IMR-90 (cell line): ENCODE results near the gene ADPRS. TPM values are rescaled to one million over a fixed set of nuclear protein-coding genes. Genes with fewer than 3 reads are reported as not detected.

Source experiments
- ATAC-seq: fragments of 200-7000 bp; cut with Tn5 transposase; 2 replicates; pipeline ENCODE4 v1.9.1; 2020; ENCODE audit warnings: low read depth, mild to moderate bottlenecking, moderate library complexity
- BruUV-seq: library from RNA; stranded (reverse); fragments of 400-500 nt; replicated peaks from 2 replicates; lab custom pipeline; 2021; lab: Mats Ljungman, UMichigan
- CTCF ChIA-PET: fragments of 300-600 bp; formaldehyde crosslinking; extraction: SDS; loops from one replicate; lab custom pipeline; 2021; ENCODE audit warnings: antibody characterized with exemption; lab: Yijun Ruan, JAX
- POLR2A ChIA-PET: fragments of 300-600 bp; sonication (Branson Sonifier 250); formaldehyde crosslinking; loops from one replicate; lab custom pipeline; 2022; ENCODE audit warnings: antibody characterized with exemption; ENCODE audit not compliant: unreplicated experiment; lab: Charles Lee
- DNase-seq: peaks from one replicate; pipeline ENCODE4 v3.0.0; 2013
- H2AFZ ChIP-seq: replicated peaks from 2 replicates; pipeline ENCODE3; 2013; ENCODE audit warnings: low read length, mild to moderate bottlenecking; ENCODE audit not compliant: poor library complexity
- H2AK5ac ChIP-seq: 2 replicates; pipeline ENCODE4 v1.6.1; 2013; ENCODE audit warnings: low read depth, low read length, inconsistent platforms
- H2AK9ac ChIP-seq: replicated peaks from 2 replicates; pipeline ENCODE3; 2013; ENCODE audit warnings: mild to moderate bottlenecking, low read depth, low read length, moderate library complexity; ENCODE audit not compliant: poor library complexity
- H2BK120ac ChIP-seq: 2 replicates; pipeline ENCODE4 v1.6.1; 2013; ENCODE audit warnings: low read depth, low read length, inconsistent platforms
- H2BK15ac ChIP-seq: 3 replicates; pipeline ENCODE4 v1.6.1; 2013; ENCODE audit warnings: low read depth, low read length, inconsistent platforms
- H2BK20ac ChIP-seq: 2 replicates; pipeline ENCODE4 v1.6.1; 2013; ENCODE audit warnings: low read depth, mild to moderate bottlenecking, inconsistent platforms, low read length, moderate library complexity
- H2BK5ac ChIP-seq: 2 replicates; pipeline ENCODE4 v1.6.1; 2013; ENCODE audit warnings: mild to moderate bottlenecking, low read depth, low read length, inconsistent platforms; ENCODE audit not compliant: poor library complexity, severe bottlenecking
- H3K14ac ChIP-seq: replicated peaks from 2 replicates; pipeline ENCODE4 v1.6.1; 2013; ENCODE audit warnings: low read depth, low read length, inconsistent platforms
- H3K18ac ChIP-seq: 2 replicates; pipeline ENCODE4 v1.6.1; 2013; ENCODE audit warnings: low read depth, low read length, control low read depth
- H3K23ac ChIP-seq: 2 replicates; pipeline ENCODE4 v1.6.1; 2013; ENCODE audit warnings: low read depth, low read length, inconsistent platforms
- H3K27ac ChIP-seq: 2 replicates; pipeline ENCODE4 v1.5.1; 2013; ENCODE audit warnings: mild to moderate bottlenecking, control low read depth, low read length; ENCODE audit not compliant: insufficient read depth
- H3K27me3 ChIP-seq: 2 replicates; pipeline ENCODE4 v1.6.1; 2013; ENCODE audit warnings: low read length; ENCODE audit not compliant: control insufficient read depth, insufficient read depth
- H3K36me3 ChIP-seq: 2 replicates; pipeline ENCODE4 v1.6.1; 2013; ENCODE audit warnings: low read length, mixed read lengths; ENCODE audit not compliant: control insufficient read depth, insufficient read depth
- H3K4ac ChIP-seq: 2 replicates; pipeline ENCODE4 v1.6.1; 2013; ENCODE audit warnings: low read depth, low read length, inconsistent platforms
- H3K4me1 ChIP-seq: 2 replicates; pipeline ENCODE4 v1.6.1; 2013; ENCODE audit warnings: low read length, mixed read lengths; ENCODE audit not compliant: control insufficient read depth, insufficient read depth
- H3K4me2 ChIP-seq: 2 replicates; pipeline ENCODE4 v1.6.1; 2013; ENCODE audit warnings: low read depth, mild to moderate bottlenecking, control low read depth, low read length, moderate library complexity
- H3K4me3 ChIP-seq: 2 replicates; pipeline ENCODE4 v1.5.1; 2013; ENCODE audit warnings: low read depth, mild to moderate bottlenecking, control low read depth, low read length, moderate library complexity; ENCODE audit not compliant: insufficient read depth
- H3K56ac ChIP-seq: 2 replicates; pipeline ENCODE4 v1.6.1; 2013; ENCODE audit warnings: low read length, inconsistent platforms; ENCODE audit not compliant: insufficient read depth; ENCODE audit errors: extremely low read depth
- H3K79me1 ChIP-seq, 2 experiments: 2 replicates each; pipeline ENCODE4 v1.6.1; 2013; ENCODE audit warnings: low read length in 2 of 2, inconsistent platforms in 1 of 2, low read depth in 1 of 2
- H3K9ac ChIP-seq: 2 replicates; pipeline ENCODE4 v1.6.1; 2013; ENCODE audit warnings: low read depth, low read length, control low read depth
- H3K9me1 ChIP-seq: 2 replicates; pipeline ENCODE4 v1.6.1; 2013; ENCODE audit warnings: low read length, inconsistent platforms; ENCODE audit not compliant: insufficient read depth
- H3K9me3 ChIP-seq: 2 replicates; pipeline ENCODE4 v1.6.1; 2013; ENCODE audit warnings: low read length; ENCODE audit not compliant: control insufficient read depth, insufficient read depth
- H4K20me1 ChIP-seq: 2 replicates; pipeline ENCODE4 v1.6.1; 2013; ENCODE audit warnings: low read length, inconsistent platforms; ENCODE audit not compliant: insufficient read depth
- H4K5ac ChIP-seq: 2 replicates; pipeline ENCODE4 v1.6.1; 2013; ENCODE audit warnings: mild to moderate bottlenecking, low read depth, low read length, control low read depth
- H4K8ac ChIP-seq, 2 experiments: 2 replicates each; pipeline ENCODE4 v1.6.1; 2013; ENCODE audit warnings: low read depth in 2 of 2, low read length in 2 of 2, control low read depth in 1 of 2, inconsistent platforms in 1 of 2
- H4K91ac ChIP-seq: 2 replicates; pipeline ENCODE4 v1.6.1; 2013; ENCODE audit warnings: low read depth, low read length, inconsistent platforms; ENCODE audit not compliant: insufficient read depth
- BHLHE40 ChIP-seq: fragments of 150-350 bp; IDR thresholded peaks from 2 replicates; pipeline ENCODE4 v1.6.1; 2016; ENCODE audit warnings: mild to moderate bottlenecking, low read depth, low read length
- CEBPB ChIP-seq: IDR thresholded peaks from 2 replicates; pipeline ENCODE4 v1.6.1; 2012; ENCODE audit warnings: low read depth, low read length, improper control_type of control experiment
- CHD1 ChIP-seq: IDR thresholded peaks from 2 replicates; pipeline ENCODE4 v1.6.1; 2012; ENCODE audit warnings: low read depth, low read length, improper control_type of control experiment
- FOS ChIP-seq: fragments of 150-350 bp; IDR thresholded peaks from 2 replicates; pipeline ENCODE4 v1.6.1; 2016; ENCODE audit warnings: low read depth, low read length
- MAFK ChIP-seq: IDR thresholded peaks from 2 replicates; pipeline ENCODE4 v1.6.1; 2012; ENCODE audit warnings: low read depth, low read length, improper control_type of control experiment
- MAZ ChIP-seq: IDR thresholded peaks from 2 replicates; pipeline ENCODE4 v1.6.1; 2012; ENCODE audit warnings: low read depth, mild to moderate bottlenecking, low read length, improper control_type of control experiment, moderate library complexity, borderline replicate concordance
- MXI1 ChIP-seq: IDR thresholded peaks from 2 replicates; pipeline ENCODE4 v1.6.1; 2012; ENCODE audit warnings: low read depth, mild to moderate bottlenecking, low read length, moderate library complexity, borderline replicate concordance
- NFE2L2 ChIP-seq: fragments of 150-350 bp; IDR thresholded peaks from 2 replicates; pipeline ENCODE4 v1.6.1; 2016; ENCODE audit warnings: low read depth, mild to moderate bottlenecking, low read length
- POLR2A ChIP-seq: IDR thresholded peaks from 2 replicates; pipeline ENCODE4 v1.6.1; 2012; ENCODE audit warnings: mild to moderate bottlenecking, low read depth, low read length
- RAD21 ChIP-seq: IDR thresholded peaks from 2 replicates; pipeline ENCODE4 v1.6.1; 2012; ENCODE audit warnings: low read length, improper control_type of control experiment
- RCOR1 ChIP-seq: IDR thresholded peaks from 2 replicates; pipeline ENCODE4 v1.6.1; 2012; ENCODE audit warnings: mild to moderate bottlenecking, low read length, improper control_type of control experiment; ENCODE audit not compliant: insufficient replicate concordance
- RFX5 ChIP-seq: IDR thresholded peaks from 2 replicates; pipeline ENCODE4 v1.8.0; 2012; ENCODE audit warnings: low read depth, mild to moderate bottlenecking, low read length, moderate library complexity
- SMC3 ChIP-seq: fragments of 150-350 bp; IDR thresholded peaks from 2 replicates; pipeline ENCODE4 v1.6.1; 2016; ENCODE audit warnings: low read depth, mild to moderate bottlenecking, antibody characterized with exemption, low read length, moderate library complexity
- USF2 ChIP-seq: fragments of 150-350 bp; IDR thresholded peaks from 2 replicates; pipeline ENCODE4 v1.6.1; 2017; ENCODE audit warnings: mild to moderate bottlenecking, antibody characterized with exemption, low read length, low read depth
- WGBS, 2 experiments: methylation state at CpG; one replicate each; pipeline versions ENCODE4 v1.1.5 to v1.1.7; 2013; ENCODE audit warnings: missing lambda C conversion rate in 2 of 2; ENCODE audit not compliant: insufficient read length in 1 of 2; ENCODE audit errors: extremely low coverage in 2 of 2; 5-methylcytosine and 5-hydroxymethylcytosine counted together
- dilution Hi-C: fragments of 300-500 bp; cut with HindIII; formaldehyde crosslinking; loops from one replicate; pipeline ENCODE4 v1.14.3; 2018; ENCODE audit warnings: low sequenced_read_pairs; ENCODE audit not compliant: unreplicated experiment
- in situ Hi-C: fragments of 300-500 bp; cut with MboI; formaldehyde crosslinking; loops from 3 replicates; pipeline ENCODE4 v1.14.3; 2019; ENCODE audit warnings: low sequenced_read_pairs, inconsistent platforms, mixed read lengths
- intact Hi-C: fragments of 100-400 bp; cut with micrococcal nuclease; formaldehyde crosslinking; loops from 2 replicates; pipeline ENCODE4 v1.10.0; 2022
- polyA plus RNA-seq, 3 experiments: library from polyadenylated mRNA; depleted of rRNA; stranded (reverse); fragments of >200 nt; gene quantifications; 2 replicates each; pipeline ENCODE4 v1.2.3, GENCODE V29; 2012; ENCODE audit warnings: low replicate concordance in 1 of 3
- total RNA-seq: library from RNA; depleted of rRNA; stranded (reverse); fragments of >200 nt; gene quantifications from 2 replicates; pipeline ENCODE4 v1.2.3, GENCODE V29; 2012
- TF ChIP-seq, protein P1 (sequence below): fragments of 150-350 bp; IDR thresholded peaks from 2 replicates; pipeline ENCODE4 v1.6.1; 2016; ENCODE audit warnings: low read depth, mild to moderate bottlenecking, low read length, moderate library complexity, borderline replicate concordance
- TF ChIP-seq, protein P2 (sequence below): conservative IDR thresholded peaks from 2 replicates; pipeline ENCODE4 v1.5.1; 2012; ENCODE audit warnings: mild to moderate bottlenecking, low read depth, low read length, improper control_type of control experiment

The ADPRS gene
- total and polyA plus RNA-seq, 2 of the 4 experiments (the other 2 are of a cell fraction) = 31.0 to 37.2 TPM

- Histone ChIP-seq H3K4me1 (peaks cover 26% of the 10 kb centered on the region), H3K4me2 (no peak overlapping the region), H2AK5ac (peak overlapping the region; percentile 74; the same call in 1 of the 2 replicates), H3K27me3 (no peaks in the 10 kb centered on the region), H3K9me3 (no peaks in the 10 kb centered on the region), H4K20me1 (peaks cover 4% of the 10 kb centered on the region; the same call in 1 of the 2 replicates), H3K23ac (no peak overlapping the region), H3K9me1 (peaks cover 35% of the 10 kb centered on the region), H3K14ac (no peak overlapping the region), H2AK9ac (peak overlapping the region; percentile 12), H3K18ac (no peak overlapping the region), H4K91ac (peak overlapping the region; percentile 58; the same call in 1 of the 2 replicates), H2AFZ (no peak overlapping the region), H3K4ac (peak overlapping the region; percentile 85; the same call in 1 of the 2 replicates), H3K56ac (no peak overlapping the region), H3K36me3 (peaks cover 19% of the 10 kb centered on the region), H3K4me3 (no peak overlapping the region), H2BK5ac (peak overlapping the region; percentile 91), H4K8ac (peak overlapping the region; percentile 4 to 83; a peak in 3 of 4 replicates), H3K79me1 (peaks cover 11 to 40% of the 10 kb centered on the region in 2 experiments; a peak in 3 of 4 replicates), H2BK20ac (0 out of 2 replicates have a peak overlapping the region, but pooled peaks have one; percentile 26), H3K27ac (no peak overlapping the region), H2BK120ac (peak overlapping the region; percentile 44; the same call in 1 of the 2 replicates), H4K5ac (no peak overlapping the region), H2BK15ac (peak overlapping the region; percentile 54; the same call in 1 of the 3 replicates), H3K9ac (no peak overlapping the region)
- intact Hi-C loops = no loop called here
- WGBS, 2 experiments = no CpG with 5 or more reads among the region's 6 CpGs
- dilution Hi-C loops = no loop called here
- no TSS peak for BruUV-seq
- in situ Hi-C loops = no loop called here
- ATAC-seq = no peak
- POLR2A ChIA-PET = no interaction called here
- no peak for DNase-seq
- TF ChIP-seq RFX5 = no peak
- TF ChIP-seq, protein P1, sequence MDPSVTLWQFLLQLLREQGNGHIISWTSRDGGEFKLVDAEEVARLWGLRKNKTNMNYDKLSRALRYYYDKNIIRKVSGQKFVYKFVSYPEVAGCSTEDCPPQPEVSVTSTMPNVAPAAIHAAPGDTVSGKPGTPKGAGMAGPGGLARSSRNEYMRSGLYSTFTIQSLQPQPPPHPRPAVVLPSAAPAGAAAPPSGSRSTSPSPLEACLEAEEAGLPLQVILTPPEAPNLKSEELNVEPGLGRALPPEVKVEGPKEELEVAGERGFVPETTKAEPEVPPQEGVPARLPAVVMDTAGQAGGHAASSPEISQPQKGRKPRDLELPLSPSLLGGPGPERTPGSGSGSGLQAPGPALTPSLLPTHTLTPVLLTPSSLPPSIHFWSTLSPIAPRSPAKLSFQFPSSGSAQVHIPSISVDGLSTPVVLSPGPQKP = no peak
- no peak for TF ChIP-seq RAD21
- no peak for TF ChIP-seq CEBPB
- no peak for TF ChIP-seq MXI1
- no peak for TF ChIP-seq POLR2A
- TF ChIP-seq CHD1 = no peak
- no peak for TF ChIP-seq RCOR1
- TF ChIP-seq, protein P2, sequence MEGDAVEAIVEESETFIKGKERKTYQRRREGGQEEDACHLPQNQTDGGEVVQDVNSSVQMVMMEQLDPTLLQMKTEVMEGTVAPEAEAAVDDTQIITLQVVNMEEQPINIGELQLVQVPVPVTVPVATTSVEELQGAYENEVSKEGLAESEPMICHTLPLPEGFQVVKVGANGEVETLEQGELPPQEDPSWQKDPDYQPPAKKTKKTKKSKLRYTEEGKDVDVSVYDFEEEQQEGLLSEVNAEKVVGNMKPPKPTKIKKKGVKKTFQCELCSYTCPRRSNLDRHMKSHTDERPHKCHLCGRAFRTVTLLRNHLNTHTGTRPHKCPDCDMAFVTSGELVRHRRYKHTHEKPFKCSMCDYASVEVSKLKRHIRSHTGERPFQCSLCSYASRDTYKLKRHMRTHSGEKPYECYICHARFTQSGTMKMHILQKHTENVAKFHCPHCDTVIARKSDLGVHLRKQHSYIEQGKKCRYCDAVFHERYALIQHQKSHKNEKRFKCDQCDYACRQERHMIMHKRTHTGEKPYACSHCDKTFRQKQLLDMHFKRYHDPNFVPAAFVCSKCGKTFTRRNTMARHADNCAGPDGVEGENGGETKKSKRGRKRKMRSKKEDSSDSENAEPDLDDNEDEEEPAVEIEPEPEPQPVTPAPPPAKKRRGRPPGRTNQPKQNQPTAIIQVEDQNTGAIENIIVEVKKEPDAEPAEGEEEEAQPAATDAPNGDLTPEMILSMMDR = no peak
- no peak for TF ChIP-seq MAZ
- TF ChIP-seq FOS = no peak
- no peak for TF ChIP-seq BHLHE40
- TF ChIP-seq USF2 = no peak
- TF ChIP-seq SMC3 = no peak
- TF ChIP-seq NFE2L2 = no peak
- TF ChIP-seq MAFK = no peak
- CTCF ChIA-PET = interaction anchor here (0.8 to 4.7 kb wide), 10 partner anchors 13 to 201 kb away, joined by 3 to 21 read pairs (median 6); partner anchors contain the start of gene TRAPPC3
These were observed 46.6 kb downstream of the ADPRS start for GRCh38 chr1:36135330-36135667.
